BJ (cell line): ENCODE measurements around the gene ALDOB. TPM values are rescaled to one million over a fixed set of nuclear protein-coding genes. Genes with fewer than 3 reads are reported as not detected.

Source experiments
- CTCF ChIA-PET: fragments of 350-600 bp; formaldehyde crosslinking; extraction: SDS; loops from one replicate; lab custom pipeline; 2021; ENCODE audit warnings: antibody characterized with exemption, inconsistent platforms; lab: Yijun Ruan, JAX
- POLR2A ChIA-PET: fragments of 300-600 bp; sonication (Branson Sonifier 250); formaldehyde crosslinking; extraction: SDS; loops from one replicate; lab custom pipeline; 2021; ENCODE audit warnings: antibody characterized with exemption; lab: Charles Lee
- DNase-seq: peaks from one replicate; pipeline ENCODE4 v3.0.0-alpha.2; 2011; ENCODE audit warnings: low read depth
- H3K27me3 ChIP-seq: 2 replicates; pipeline ENCODE4 v1.6.0; 2011; ENCODE audit warnings: low read length; ENCODE audit not compliant: control insufficient read depth, insufficient read depth
- H3K36me3 ChIP-seq: 2 replicates; pipeline ENCODE4 v1.5.1; 2011; ENCODE audit warnings: low read length; ENCODE audit not compliant: control insufficient read depth, insufficient read depth
- H3K4me3 ChIP-seq: 2 replicates; pipeline ENCODE4 v1.5.1; 2011; ENCODE audit warnings: low read depth, mild to moderate bottlenecking, control low read depth, low read length
- polyA plus RNA-seq: library from polyadenylated mRNA; depleted of rRNA; stranded (reverse); fragments of >200 nt; gene quantifications from 2 replicates; pipeline ENCODE4 v1.2.3, GENCODE V29; 2011
- TF ChIP-seq, protein P1 (sequence below): IDR thresholded peaks from 2 replicates; pipeline ENCODE4 v1.5.1; 2011; ENCODE audit warnings: low read depth, mild to moderate bottlenecking, control low read depth, inconsistent platforms, low read length, moderate library complexity; ENCODE audit not compliant: insufficient read depth

The ALDOB gene
- polyA plus RNA-seq, 1 experiment, result not detected

DNA sequence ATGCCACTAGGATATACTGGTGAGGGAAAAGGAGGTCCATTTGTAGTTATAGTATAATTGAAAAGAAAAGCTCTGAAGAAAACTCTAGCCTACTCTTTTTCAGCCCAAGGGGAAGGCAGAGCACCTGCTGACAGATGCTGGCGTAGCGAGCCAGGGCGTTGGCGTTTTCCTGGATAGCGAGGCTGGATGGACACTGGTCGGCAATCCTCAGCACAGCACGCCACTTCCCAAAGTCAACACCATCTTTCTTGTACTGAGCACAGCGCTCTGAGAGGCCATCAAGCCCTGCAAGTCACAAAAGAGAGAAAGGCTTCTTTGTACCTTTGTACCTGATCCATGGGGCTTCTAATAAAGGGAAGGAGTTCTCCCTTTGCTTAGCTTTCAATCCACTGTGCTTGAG, 8.2 kb downstream of the ALDOB start:
- no peak for DNase-seq
- H3K4me3 ChIP-seq, result no peak overlapping the region
- H3K27me3 ChIP-seq, result no peaks in the 10 kb centered on the region; the same call in none of the 2 replicates
- ChIA-PET CTCF (interaction anchor here (1.7 kb wide), 1 partner anchor 21 kb away, joined by 5 read pairs; no protein-coding TSS in a partner anchor), POLR2A (no interaction called here)
- no peaks in the 10 kb centered on the region for H3K36me3 ChIP-seq
- TF ChIP-seq, protein P1, sequence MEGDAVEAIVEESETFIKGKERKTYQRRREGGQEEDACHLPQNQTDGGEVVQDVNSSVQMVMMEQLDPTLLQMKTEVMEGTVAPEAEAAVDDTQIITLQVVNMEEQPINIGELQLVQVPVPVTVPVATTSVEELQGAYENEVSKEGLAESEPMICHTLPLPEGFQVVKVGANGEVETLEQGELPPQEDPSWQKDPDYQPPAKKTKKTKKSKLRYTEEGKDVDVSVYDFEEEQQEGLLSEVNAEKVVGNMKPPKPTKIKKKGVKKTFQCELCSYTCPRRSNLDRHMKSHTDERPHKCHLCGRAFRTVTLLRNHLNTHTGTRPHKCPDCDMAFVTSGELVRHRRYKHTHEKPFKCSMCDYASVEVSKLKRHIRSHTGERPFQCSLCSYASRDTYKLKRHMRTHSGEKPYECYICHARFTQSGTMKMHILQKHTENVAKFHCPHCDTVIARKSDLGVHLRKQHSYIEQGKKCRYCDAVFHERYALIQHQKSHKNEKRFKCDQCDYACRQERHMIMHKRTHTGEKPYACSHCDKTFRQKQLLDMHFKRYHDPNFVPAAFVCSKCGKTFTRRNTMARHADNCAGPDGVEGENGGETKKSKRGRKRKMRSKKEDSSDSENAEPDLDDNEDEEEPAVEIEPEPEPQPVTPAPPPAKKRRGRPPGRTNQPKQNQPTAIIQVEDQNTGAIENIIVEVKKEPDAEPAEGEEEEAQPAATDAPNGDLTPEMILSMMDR, result no peak

DNA sequence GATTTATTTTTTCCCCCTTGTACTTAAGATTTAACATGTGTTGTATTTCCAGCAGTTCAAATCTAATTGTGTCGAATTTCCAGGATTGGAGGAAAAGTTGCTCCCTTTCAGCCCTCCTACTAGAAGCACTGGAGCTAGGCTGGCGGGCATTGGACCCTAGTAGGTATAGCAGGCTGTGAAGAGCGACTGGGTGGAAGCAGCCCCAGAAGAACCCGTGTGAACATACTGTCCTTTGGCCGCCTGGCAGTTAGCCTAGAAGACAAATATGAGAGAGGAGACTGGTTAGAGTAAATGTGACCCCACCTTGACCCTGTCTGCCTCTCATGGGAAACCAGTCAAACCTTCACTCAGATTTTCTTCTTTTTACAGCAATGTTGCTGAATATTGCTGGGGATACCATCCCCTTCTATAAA, 13.9 kb downstream of the ALDOB start:
- no peak overlapping the region for H3K4me3 ChIP-seq
- no peak for DNase-seq
- ChIA-PET CTCF (no interaction called here), POLR2A (no interaction called here)
- TF ChIP-seq, protein P1, result no peak
- H3K27me3 ChIP-seq, result no peaks in the 10 kb centered on the region; the same call in 1 of the 2 replicates
- no peaks in the 10 kb centered on the region for H3K36me3 ChIP-seq

DNA sequence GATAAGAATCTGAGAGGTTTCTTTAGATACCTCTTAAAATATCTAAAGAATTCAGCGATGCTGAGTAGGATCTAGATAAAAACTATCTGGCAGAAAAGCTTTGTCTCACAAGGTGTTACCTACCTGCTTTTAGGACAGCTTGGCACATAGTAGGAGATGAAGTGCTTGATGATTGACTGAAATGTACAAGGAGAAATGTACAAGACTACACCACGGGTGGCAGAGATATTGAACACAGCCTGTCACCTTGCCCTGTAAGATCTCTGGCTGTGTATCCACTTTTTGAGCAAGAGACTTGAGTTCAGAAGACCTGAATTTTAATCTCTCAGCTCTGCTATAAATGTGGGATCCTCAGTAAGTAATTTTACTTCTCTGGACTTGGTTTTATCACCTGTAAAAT, 15.7 kb downstream of the ALDOB start:
- ChIA-PET POLR2A (no interaction called here), CTCF (interaction anchor here (1.2 kb wide), 1 partner anchor 16 kb away, joined by 4 read pairs; the partner anchor contains the start of gene ALDOB)
- Histone ChIP-seq H3K36me3 (no peaks in the 10 kb centered on the region), H3K27me3 (no peaks in the 10 kb centered on the region), H3K4me3 (no peak overlapping the region)
- no peak for DNase-seq
- TF ChIP-seq, protein P1, result no peak

DNA sequence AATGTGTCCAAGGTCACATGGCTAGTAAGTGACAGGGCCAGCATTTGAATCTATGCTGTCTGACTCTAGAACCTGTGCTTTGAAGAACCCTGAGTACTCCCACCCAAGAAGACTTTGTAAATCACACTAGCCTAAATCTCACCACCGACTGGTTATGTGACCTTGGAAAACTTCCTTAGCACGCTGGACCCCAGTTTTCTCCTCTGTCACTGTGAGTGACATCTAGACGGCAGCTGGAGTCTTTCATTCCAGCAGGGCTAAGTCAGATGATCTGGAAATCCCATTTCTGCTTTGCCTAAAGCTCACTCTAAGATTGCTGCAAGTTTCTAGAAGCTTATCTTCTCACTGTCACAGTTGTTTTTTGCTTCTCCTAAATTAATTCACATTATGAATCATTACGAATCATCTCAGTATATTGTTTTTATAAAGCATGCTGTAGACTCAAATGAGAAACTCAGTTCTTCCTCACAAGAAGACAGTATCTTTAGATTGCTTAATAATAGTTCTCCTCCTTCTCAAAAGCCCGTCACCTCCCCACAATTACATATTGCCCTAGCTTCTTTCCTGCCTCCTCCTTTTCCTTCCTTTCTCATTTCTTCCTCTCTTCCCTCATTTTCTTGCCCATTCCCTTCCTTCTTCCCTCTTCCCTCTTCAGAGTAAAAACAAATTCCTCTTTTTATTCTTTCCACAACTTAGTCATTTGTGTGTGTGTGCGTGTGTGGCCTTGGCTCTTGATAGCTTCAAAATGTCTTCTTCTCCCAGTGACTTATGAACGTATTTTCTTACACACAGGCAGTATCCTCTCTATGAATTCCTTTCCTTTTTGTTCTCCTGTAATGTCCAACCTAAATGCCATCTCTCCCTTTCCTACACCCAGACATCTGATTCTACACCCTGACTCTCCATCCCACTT, 16.8 kb downstream of the ALDOB start:
- CTCF ChIA-PET, result interaction anchor here (1.2 kb wide), 1 partner anchor 17 kb away, joined by 4 read pairs; the partner anchor contains the start of gene ALDOB

DNA sequence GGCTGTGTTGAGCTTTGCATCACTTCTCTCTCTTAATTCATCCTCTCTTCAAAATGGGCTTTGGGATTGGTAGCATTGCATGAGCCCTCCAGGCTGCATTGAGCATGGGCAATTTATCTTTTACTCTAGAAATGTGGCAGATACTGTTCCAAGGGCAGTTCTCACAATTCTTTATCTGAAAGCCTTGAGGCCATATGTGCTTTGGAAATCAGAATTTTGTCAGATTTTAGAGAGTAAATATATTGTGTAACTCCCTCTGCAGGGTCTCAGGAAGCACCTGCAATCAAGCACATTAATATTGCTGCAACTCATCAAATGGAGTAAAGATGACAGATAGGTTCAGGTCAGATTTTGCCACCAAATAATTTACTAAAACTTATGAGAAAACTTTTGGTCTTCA, 17.6 kb downstream of the ALDOB start:
- Histone ChIP-seq H3K4me3 (no peak overlapping the region), H3K36me3 (no peaks in the 10 kb centered on the region), H3K27me3 (no peaks in the 10 kb centered on the region)
- ChIA-PET POLR2A (no interaction called here), CTCF (no interaction called here)
- DNase-seq, result no peak
- TF ChIP-seq, protein P1, result no peak

More for the DNA sequence above, 16.8 kb downstream of the ALDOB start:
- TF ChIP-seq, protein P1, result no peak
- Histone ChIP-seq H3K4me3 (no peak overlapping the region), H3K36me3 (no peaks in the 10 kb centered on the region), H3K27me3 (no peaks in the 10 kb centered on the region)
- no peak for DNase-seq
- POLR2A ChIA-PET, result interaction anchor here (0.6 kb wide), 1 partner anchor 892 kb away, joined by 5 read pairs; no protein-coding TSS in a partner anchor
